OCI-LY3 (cell line): ENCODE results near the gene EBI3.

Experiments used
- CTCF ChIP-seq: fragments of 200-600, 300-600 bp; sonication (generic); IDR thresholded peaks from 2 replicates; pipeline ENCODE4 v1.5.1; 2014; ENCODE audit warnings: antibody characterized with exemption, low read length, low read depth
- EZH2phosphoT487 ChIP-seq: fragments of 200-600 bp; shearing (Covaris generic); IDR thresholded peaks from 2 replicates; pipeline ENCODE4 v1.6.1; 2018; ENCODE audit warnings: antibody characterized with exemption, mixed run types, low read depth

GRCh38 chr19:4229179-4229931 is at the start of gene EBI3:
- TF ChIP-seq CTCF (no peak), EZH2phosphoT487 (no peak)
